Measurements from ENCODE around the gene DUOXA1. TPM values are rescaled to one million over a fixed set of nuclear protein-coding genes. Genes with fewer than 3 reads are reported as not detected.

DUOXA1 gene
- total and polyA plus RNA-seq, 2 donors (not counting 1 experiment from before 2014, with no cell fraction given) = 0.03 to 0.74 TPM

DNA sequence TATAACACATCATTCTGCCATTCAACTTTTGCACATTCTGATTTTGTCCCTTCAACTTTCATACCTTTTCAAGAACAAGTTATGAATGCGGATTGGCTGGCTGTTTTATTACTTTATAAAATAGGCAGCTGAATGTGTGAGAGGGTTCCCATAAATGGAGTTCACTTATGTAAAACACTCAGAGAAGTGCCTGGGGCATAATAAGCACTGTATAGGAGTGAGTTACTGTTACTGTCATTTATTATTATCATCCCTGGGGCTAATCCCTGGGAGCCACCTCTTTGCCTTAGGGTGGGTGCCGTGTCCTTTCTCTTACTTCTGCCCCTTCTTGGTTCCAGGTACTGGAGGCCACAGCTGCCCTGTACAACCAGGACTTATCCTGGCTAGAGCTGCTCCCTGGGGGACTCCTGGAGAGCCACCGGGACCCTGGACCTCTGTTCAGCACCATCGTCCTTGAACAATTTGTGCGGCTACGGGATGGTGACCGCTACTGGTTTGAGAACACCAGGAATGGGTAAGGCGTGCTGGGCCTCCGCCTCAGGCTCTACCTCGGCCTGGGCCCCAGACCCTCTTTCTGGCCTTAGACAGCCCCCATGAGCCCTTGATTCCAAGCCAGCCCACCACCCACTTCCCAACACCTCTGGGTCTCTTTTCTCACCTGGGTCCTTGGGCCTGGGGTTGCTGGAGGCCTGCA lies 11.0 kb upstream of the DUOXA1 start:
- intact Hi-C loops (cut with micrococcal nuclease) = no loop called here
- no peaks in the 10 kb centered on the region for H3K9me3 Mint-ChIP-seq (ENCODE audit: insufficient read depth)
- no peaks in the 10 kb centered on the region for H3K79me2 ChIP-seq (ENCODE audit: control insufficient read depth, insufficient read depth, low read length)
- H3K36me3 ChIP-seq (replicated peaks in 1 of 2; ENCODE audit: control extremely low read depth in 1 of 2, control insufficient read depth in 1 of 2, extremely low read depth in 1 of 2, insufficient read depth in 2 of 2, low read length in 1 of 2) = no peaks in the 10 kb centered on the region
- TF ChIP-seq EZH2 (IDR thresholded peaks at IDR 0.05; ENCODE audit: borderline replicate concordance, insufficient read depth, low read depth, low read length, poor library complexity, severe bottlenecking) (no peak), CTCF (IDR thresholded peaks at IDR 0.05) (no peak)
- H3K4me1 Mint-ChIP-seq = peaks cover 5% of the 10 kb centered on the region
- ChIA-PET CTCF (interaction anchor here (1.4 to 2.6 kb wide), 2 partner anchors 14 to 172 kb away, joined by 3 to 9 read pairs; no protein-coding TSS in a partner anchor), POLR2A (no interaction called here)
- H2AFZ ChIP-seq (ENCODE audit: insufficient read depth, low read depth, low read length, poor library complexity, severe bottlenecking) = no peak overlapping the region
- no peak for ATAC-seq (ENCODE audit: low read depth)
- peaks cover 16% of the 10 kb centered on the region for H3K27me3 Mint-ChIP-seq
- H3K4me3 Mint-ChIP-seq = no peak overlapping the region
- H3K27me3 ChIP-seq (replicated peaks in 1 of 4; ENCODE audit: control extremely low read depth in 1 of 4, control insufficient read depth in 3 of 4, insufficient read depth in 4 of 4, low read length in 3 of 4) = peaks cover 0 to 19% (median 9%) of the 10 kb centered on the region in 4 experiments
- no peak overlapping the region for H3K9ac ChIP-seq (ENCODE audit: low read length)
- H4K20me1 ChIP-seq (ENCODE audit: control insufficient read depth, insufficient read depth, low read length, poor library complexity, severe bottlenecking) = no peaks in the 10 kb centered on the region
- DNase-seq = no peak
- no peak overlapping the region for H3K27ac ChIP-seq (ENCODE audit: low read length in 2 of 2)
- no peak overlapping the region for H3K4me3 ChIP-seq (ENCODE audit: control extremely low read depth in 1 of 5, extremely low read depth in 1 of 5, insufficient read depth in 1 of 5, low read depth in 2 of 5, low read length in 4 of 5)
- peaks cover 6 to 7% of the 10 kb centered on the region in 2 donors for H3K4me1 ChIP-seq (ENCODE audit: control insufficient read depth in 2 of 2, insufficient read depth in 2 of 2, low read length in 2 of 2)
- no peak overlapping the region for H3K27ac Mint-ChIP-seq
- WGBS (ENCODE audit: insufficient coverage) = 95% methylated on average over 9 of the region's 10 CpGs
- no peak overlapping the region for H3K4me2 ChIP-seq (replicated peaks; ENCODE audit: low read depth, low read length, poor library complexity, severe bottlenecking)
- no peaks in the 10 kb centered on the region for H3K9me3 ChIP-seq (ENCODE audit: control extremely low read depth in 1 of 3, control insufficient read depth in 2 of 3, insufficient read depth in 1 of 3, low read length in 2 of 3)

GRCh38 chr15:45139770-45140169 lies 10.1 kb upstream of the DUOXA1 start:
- DNase-seq = no peak
- Histone ChIP-seq H4K20me1 (ENCODE audit: control insufficient read depth, insufficient read depth, low read length, poor library complexity, severe bottlenecking) (no peaks in the 10 kb centered on the region), H3K27ac (ENCODE audit: low read length in 2 of 2) (no peak overlapping the region), H3K9ac (ENCODE audit: low read length) (no peak overlapping the region), H3K4me1 (ENCODE audit: control insufficient read depth in 2 of 2, insufficient read depth in 2 of 2, low read length in 2 of 2) (peaks cover 11 to 13% of the 10 kb centered on the region in 2 donors), H3K27me3 (replicated peaks in 1 of 4; ENCODE audit: control extremely low read depth in 1 of 4, control insufficient read depth in 3 of 4, insufficient read depth in 4 of 4, low read length in 3 of 4) (peaks cover 0 to 24% (median 10%) of the 10 kb centered on the region in 4 experiments), H3K4me2 (replicated peaks; ENCODE audit: low read depth, low read length, poor library complexity, severe bottlenecking) (no peak overlapping the region), H2AFZ (ENCODE audit: insufficient read depth, low read depth, low read length, poor library complexity, severe bottlenecking) (no peak overlapping the region), H3K4me3 (ENCODE audit: control extremely low read depth in 1 of 5, extremely low read depth in 1 of 5, insufficient read depth in 1 of 5, low read depth in 2 of 5, low read length in 4 of 5) (no peak overlapping the region), H3K9me3 (ENCODE audit: control extremely low read depth in 1 of 3, control insufficient read depth in 2 of 3, insufficient read depth in 1 of 3, low read length in 2 of 3) (peaks cover 0 to 2% (median 0%) of the 10 kb centered on the region in 3 donors), H3K79me2 (ENCODE audit: control insufficient read depth, insufficient read depth, low read length) (no peaks in the 10 kb centered on the region), H3K36me3 (replicated peaks in 1 of 2; ENCODE audit: control extremely low read depth in 1 of 2, control insufficient read depth in 1 of 2, extremely low read depth in 1 of 2, insufficient read depth in 2 of 2, low read length in 1 of 2) (no peaks in the 10 kb centered on the region)
- ChIA-PET POLR2A (no interaction called here), CTCF (interaction anchor here (0.5 kb wide), 1 partner anchor 302 kb away, joined by 3 read pairs; no protein-coding TSS in a partner anchor)
- H3K27ac Mint-ChIP-seq = no peak overlapping the region
- WGBS (ENCODE audit: insufficient coverage) = 94% methylated on average over 5 of the region's 6 CpGs
- intact Hi-C loops (cut with micrococcal nuclease) = no loop called here
- H3K27me3 Mint-ChIP-seq = peaks cover 19% of the 10 kb centered on the region
- no peak for ATAC-seq (ENCODE audit: low read depth)
- H3K9me3 Mint-ChIP-seq (ENCODE audit: insufficient read depth) = no peaks in the 10 kb centered on the region
- H3K4me1 Mint-ChIP-seq = peaks cover 8% of the 10 kb centered on the region
- TF ChIP-seq EZH2 (IDR thresholded peaks at IDR 0.05; ENCODE audit: borderline replicate concordance, insufficient read depth, low read depth, low read length, poor library complexity, severe bottlenecking) = no peak
- no peak for TF ChIP-seq CTCF (IDR thresholded peaks at IDR 0.05)
- no peak overlapping the region for H3K4me3 Mint-ChIP-seq
